GM10248 (cell line): ENCODE results near the gene SLC6A1.

Experiments used
- CTCF ChIA-PET: fragments of 300-600 bp; sonication (Branson Sonifier 250); formaldehyde crosslinking; extraction: SDS; loops from one replicate; lab custom pipeline; 2021; ENCODE audit warnings: antibody characterized with exemption; lab: Yijun Ruan, JAX
- POLR2A ChIA-PET: fragments of 350-650 bp; sonication (Branson Sonifier 250); formaldehyde crosslinking; extraction: SDS; loops from one replicate; lab custom pipeline; 2020; ENCODE audit warnings: antibody characterized with exemption; lab: Yijun Ruan, JAX
- DNase-seq: peaks from one replicate; pipeline ENCODE4 v3.0.0; 2012; ENCODE audit errors: extremely low spot score
- TF ChIP-seq, protein P1 (sequence below): IDR thresholded peaks from 2 replicates; pipeline ENCODE4 v1.5.1; 2012; ENCODE audit warnings: mild to moderate bottlenecking, low read depth; ENCODE audit errors: extremely low read depth, missing control alignments, control extremely low read depth

SLC6A1 gene

DNA sequence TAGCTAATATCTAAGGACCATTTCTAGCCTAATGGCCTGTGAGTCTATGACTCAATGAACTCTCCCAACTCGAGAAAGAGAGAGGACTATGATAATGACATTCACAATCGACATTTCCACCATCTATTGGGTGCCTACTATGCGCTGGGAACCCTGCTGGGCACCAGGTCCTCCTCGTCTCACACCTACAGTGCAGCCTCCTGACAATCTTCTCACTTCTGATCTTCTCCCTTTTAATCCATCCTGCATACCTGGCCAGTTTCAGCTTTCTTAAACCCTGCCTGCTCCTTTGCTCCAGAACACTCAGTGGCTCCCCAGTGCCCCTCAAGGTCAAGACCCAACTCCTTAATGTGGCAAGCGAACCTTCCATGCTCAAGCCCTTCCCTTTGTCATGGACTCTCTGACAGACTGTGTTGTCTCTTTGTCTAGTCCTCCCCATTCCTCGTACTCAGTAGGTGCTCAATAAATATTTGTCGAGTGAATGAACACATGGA, 3.5 kb upstream of the SLC6A1 start:
- TF ChIP-seq, protein P1, sequence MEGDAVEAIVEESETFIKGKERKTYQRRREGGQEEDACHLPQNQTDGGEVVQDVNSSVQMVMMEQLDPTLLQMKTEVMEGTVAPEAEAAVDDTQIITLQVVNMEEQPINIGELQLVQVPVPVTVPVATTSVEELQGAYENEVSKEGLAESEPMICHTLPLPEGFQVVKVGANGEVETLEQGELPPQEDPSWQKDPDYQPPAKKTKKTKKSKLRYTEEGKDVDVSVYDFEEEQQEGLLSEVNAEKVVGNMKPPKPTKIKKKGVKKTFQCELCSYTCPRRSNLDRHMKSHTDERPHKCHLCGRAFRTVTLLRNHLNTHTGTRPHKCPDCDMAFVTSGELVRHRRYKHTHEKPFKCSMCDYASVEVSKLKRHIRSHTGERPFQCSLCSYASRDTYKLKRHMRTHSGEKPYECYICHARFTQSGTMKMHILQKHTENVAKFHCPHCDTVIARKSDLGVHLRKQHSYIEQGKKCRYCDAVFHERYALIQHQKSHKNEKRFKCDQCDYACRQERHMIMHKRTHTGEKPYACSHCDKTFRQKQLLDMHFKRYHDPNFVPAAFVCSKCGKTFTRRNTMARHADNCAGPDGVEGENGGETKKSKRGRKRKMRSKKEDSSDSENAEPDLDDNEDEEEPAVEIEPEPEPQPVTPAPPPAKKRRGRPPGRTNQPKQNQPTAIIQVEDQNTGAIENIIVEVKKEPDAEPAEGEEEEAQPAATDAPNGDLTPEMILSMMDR: no peak
- ChIA-PET POLR2A (no interaction called here), CTCF (interaction anchor here (1.1 kb wide), 1 partner anchor 72 kb away, joined by 3 read pairs; no protein-coding TSS in a partner anchor)
- DNase-seq: no peak

DNA sequence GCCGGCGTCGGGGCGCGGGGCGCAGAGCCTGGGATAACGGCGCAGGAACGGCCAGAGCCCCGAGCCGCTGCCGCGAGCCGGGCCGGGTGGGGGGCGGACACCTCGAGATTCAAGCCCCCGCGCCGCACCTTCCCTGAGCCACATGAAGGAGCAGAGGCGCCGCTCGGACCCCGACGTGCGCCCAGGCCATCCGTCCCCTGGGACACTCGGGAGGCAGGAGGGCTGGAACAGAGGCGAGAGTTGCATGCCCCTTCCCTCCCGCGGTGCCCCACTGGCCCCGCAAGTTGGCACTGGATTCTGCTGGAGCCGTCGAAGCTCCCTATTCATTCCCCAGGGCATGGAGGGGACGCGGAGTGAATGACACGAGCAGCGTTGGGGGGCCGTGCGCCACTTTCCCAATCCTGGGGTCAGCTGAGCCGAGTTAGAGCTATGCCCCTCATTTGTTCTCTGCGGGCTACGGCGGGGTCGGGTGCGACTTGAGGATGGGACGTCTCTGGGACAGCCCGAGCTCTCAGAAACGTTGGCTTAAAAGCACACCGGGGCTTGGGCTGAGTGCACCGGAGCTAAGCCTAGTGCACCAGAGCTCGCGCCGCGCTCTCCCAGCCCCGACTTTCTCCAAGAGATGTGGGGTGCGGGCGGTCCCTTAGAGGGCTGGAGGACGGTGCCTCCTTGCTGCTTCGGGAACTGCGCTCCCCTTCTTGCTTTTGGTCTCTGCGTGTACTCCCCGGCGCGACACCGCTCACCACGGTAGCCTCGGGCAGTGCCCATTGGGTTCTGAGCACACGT, 588 bp downstream of the SLC6A1 start:
- TF ChIP-seq, protein P1: no peak
- DNase-seq: no peak
- CTCF ChIA-PET: interaction anchor here (1.4 kb wide), 1 partner anchor 12 kb away, joined by 5 read pairs; no protein-coding TSS in a partner anchor
- POLR2A ChIA-PET: no interaction called here

DNA sequence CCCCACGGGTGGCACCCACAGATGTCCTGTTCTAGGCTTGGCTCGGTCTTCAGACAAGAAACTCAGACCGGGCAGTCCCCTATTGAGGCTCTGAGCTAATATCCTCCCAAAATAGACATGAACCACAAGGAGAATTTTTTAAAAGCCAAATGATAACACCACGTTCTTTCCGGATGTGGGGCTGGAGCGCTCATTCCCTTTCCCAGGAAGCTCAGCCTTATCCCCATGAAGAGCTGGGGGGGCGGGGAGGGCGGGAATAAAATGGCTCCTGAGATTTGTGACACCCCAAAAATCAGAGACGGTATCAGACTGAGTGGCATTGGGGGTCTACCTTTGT, 1.1 kb downstream of the SLC6A1 start:
- ChIA-PET CTCF (interaction anchor here (1.4 kb wide), 1 partner anchor 12 kb away, joined by 5 read pairs; no protein-coding TSS in a partner anchor), POLR2A (no interaction called here)
- DNase-seq: no peak
- TF ChIP-seq, protein P1: no peak

DNA sequence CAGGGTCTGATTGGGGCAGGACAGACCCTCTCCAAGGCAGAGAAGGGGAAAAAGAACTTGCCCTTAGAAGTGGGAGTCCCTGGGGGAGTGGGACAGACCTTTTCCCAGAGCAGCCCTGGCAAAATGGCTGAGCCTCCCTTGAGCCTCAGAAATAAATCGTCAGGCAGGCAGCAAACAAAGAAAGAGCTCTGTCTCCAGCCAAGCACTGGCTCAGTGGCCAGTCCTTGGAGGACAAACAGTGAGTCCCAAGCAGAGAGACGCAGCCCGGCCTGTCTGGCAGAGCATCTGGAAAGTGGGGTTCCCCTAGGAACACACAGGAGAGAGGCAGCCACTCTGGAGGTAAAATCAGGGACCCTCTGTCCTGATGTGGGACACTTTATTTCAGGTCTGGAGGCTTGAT, 1.8 kb downstream of the SLC6A1 start:
- no peak for DNase-seq
- ChIA-PET CTCF (interaction anchor here (1.4 kb wide), 1 partner anchor 13 kb away, joined by 5 read pairs; no protein-coding TSS in a partner anchor), POLR2A (no interaction called here)
- TF ChIP-seq, protein P1: no peak

DNA sequence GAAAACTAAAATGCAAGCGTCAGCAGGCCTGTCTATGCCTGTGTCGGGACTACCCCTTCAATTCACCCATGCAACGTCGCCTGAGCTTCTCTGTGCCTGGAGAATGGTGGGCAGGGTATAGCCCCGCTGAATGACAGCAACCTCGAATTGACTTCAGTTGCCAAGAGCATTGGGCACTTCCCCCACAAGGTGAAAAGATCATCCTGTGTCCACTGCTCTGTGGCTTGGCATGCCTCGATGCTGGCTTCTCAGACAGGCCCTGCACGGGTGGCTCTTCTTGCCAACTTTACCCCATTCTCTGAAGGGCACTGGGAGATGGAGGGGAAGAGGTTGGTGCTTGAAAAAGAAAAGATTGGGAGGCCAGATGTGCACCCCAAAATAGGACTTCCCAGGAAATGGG, 3.3 kb downstream of the SLC6A1 start:
- TF ChIP-seq, protein P1: no peak
- CTCF ChIA-PET: no interaction called here

DNA sequence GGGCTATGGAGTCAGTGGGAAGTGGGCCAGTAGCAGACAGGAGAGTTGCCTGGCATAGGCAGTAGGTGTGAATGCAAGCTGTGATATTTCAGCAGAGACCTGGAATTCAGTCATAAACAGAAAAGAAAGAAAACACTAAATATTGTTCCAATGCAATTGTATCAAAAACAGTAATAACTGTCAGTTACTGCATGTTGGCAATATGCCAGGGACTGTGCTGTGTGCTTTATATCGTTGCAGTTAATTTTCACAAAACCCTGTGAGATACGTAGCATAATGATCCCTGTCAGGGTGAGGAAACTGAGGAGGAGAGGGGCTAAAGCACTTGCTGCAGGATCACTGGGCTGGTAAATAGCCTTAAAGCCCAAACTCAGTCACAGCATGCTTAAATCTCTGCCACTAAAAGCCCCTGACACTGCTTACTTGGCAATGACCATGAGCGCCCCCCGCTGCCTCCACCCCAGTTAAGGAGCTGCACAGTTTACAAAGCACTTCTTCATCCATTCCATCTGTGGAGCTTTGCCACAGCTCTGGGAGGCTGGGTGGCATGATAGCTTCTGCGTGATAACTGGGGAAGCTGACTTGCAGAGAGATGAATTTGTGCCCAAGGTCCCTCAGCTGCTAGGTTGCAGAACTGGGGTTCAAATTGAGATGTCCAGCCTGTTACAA, 3.9 kb downstream of the SLC6A1 start:
- ChIA-PET CTCF (no interaction called here), POLR2A (no interaction called here)
- no peak for DNase-seq
- TF ChIP-seq, protein P1: no peak

More for the DNA sequence above, 3.3 kb downstream of the SLC6A1 start:
- DNase-seq: no peak
- POLR2A ChIA-PET: no interaction called here
